Fibroblast of skin of right quadriceps (primary cell): ENCODE results near the gene SZT2.
"Not testable (repeated sequence)": the region's sequence is repeated elsewhere in the genome, so short reads cannot be mapped to it uniquely, and the experiment has no call there.

ENCODE experiments used
- DNase-seq: peaks from one replicate; pipeline ENCODE4 v3.0.0-alpha.2; 2013

The SZT2 gene

DNA sequence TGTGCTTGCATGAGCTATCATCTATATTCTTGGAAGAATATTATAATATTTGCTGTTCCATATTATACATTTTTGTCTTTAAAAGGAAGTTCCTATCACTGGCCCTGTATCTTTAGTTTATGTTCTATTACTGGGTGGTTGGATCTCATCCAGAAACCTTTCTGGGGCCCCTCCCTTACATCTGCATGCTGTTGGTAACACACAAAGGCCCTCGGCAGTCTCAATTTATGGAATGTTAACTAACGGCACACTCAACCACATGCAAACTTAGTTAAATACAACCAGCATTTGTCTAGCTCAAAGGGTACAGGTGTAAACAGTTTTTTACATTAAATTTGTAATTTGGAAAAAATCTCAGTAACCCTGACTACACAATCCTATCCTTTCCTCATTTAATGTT is 73.8 kb downstream of the SZT2 start:
- peak; percentile 28 for DNase-seq

GRCh38 chr1:43464681-43465504 is 75.2 kb downstream of the SZT2 start:
- DNase-seq, result peak; percentile 40

GRCh38 chr1:43465505-43466067 is 75.9 kb downstream of the SZT2 start:
- DNase-seq, result no peak

DNA sequence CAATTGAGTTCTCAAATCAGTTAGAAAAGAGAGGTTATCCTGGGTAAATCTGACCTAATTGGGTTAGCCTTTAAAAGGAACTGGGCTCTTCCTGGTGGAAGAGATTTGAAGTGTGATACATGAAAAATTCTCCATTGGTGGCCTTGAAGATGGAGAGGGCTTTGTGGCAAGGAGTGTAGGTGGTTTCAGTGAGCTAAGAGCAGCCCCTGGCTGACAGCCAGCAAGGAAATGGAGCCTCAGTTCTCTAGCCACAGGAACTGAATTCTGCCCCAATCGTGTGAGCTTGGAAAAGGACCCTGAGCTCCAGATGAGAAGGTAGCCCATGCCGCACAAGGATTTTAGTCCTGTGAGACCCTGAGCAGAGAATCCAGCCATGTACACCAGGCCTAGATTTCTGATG is 76.7 kb downstream of the SZT2 start:
- peak; percentile 40 for DNase-seq

- DNase-seq, result no peak
Measured at GRCh38 chr1:43468414-43468813, 78.7 kb downstream of the SZT2 start.

DNA sequence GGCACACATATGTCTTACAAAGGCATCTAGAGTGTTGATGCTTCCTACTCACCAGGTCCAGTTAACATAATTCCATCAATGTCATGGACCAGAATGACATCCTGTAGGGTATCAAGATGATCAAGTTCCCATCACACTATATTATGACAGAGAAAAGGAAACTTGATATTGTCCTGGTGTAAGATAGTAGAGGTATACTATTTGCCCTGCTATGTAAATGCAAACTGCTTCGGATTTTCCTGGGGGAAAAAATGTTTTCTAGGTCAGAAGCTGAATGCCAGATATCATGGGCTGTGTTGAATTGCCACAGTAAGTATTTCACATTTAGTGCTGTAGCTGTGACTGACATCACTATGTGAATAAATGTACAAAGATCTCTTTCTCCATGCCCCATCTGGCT is 80.2 kb downstream of the SZT2 start:
- DNase-seq, result no peak

GRCh38 chr1:43472087-43472462 is 82.4 kb downstream of the SZT2 start:
- no peak for DNase-seq

DNA sequence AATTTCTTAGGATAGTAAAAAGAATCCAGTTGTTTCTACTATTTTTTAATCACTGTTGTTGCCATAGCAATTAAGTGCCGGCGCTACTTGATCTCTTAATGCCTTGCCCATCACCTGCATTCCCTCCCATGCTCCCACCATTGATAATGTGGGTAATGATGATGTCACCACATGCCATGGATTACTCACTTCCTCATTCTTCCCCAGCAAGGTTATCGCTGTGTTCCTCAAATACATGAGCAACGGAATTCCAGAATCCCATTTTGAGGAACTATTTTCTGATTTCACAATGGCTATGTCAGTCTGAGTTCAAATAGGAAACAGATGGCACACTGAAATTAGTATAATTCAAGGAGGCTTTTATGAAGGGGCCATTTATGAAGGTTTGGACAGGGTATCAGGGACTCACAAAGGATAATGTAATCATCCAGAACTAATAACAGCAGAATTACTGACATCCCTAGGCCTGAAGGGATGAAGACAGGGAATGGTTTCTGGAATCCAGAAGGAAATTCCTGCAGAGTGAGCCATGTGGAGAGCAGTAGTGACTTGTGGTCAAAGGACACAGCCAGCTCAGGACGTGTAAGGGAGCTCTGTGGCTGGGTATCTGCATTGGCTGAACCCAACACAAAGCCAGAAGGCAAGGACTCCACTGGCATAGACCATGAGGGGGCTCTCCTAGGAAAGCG is 82.9 kb downstream of the SZT2 start:
- DNase-seq, result peak; percentile 97

DNA sequence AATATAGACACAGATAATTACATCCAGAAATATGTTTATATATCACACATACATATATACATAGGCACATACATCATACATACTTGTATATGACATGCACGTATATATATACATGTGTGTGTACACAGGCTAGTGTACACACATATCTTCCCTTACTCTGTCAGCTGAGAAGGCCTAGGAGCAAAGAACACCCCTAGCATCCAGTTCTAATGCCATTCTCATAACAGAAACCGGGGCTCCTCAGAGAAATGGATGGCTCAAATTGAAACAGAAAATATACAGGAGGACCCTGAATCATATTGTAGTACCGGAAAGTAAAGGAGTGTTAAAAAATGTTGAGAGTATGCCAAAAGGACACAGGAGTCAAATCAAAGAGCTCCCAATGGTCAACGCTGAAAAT is 83.8 kb downstream of the SZT2 start:
- DNase-seq, result no peak

DNA sequence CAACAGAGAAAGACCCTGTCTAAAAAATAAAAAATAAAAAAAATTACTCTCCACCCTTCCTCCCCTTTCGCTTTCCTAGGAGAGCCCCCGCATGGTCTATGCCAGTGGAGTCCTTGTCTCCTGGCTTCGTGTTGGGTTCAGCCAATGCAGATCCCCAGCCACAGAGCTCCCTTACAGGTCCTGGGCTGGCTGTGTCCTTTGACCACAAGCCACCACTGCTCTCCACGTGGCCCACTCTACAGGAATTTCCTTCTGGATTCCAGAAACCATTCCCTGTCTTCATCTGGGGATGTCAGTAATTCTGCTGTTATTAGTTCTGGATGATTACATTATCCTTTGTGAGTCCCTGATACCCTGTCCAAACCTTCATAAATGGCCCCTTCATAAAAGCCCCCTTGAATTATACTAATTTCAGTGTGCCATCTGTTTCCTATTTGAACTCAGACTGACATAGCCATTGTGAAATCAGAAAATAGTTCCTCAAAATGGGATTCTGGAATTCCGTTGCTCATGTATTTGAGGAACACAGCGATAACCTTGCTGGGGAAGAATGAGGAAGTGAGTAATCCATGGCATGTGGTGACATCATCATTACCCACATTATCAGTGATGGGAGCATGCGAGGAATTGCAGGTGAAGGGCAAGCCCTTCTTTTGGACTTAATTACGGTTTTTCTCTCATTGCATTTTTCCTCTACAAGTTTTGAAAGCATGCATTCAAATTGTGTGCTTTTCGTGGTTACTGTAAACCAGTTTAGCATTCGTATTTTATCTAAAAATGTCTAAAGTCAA is 86.1 kb downstream of the SZT2 start:
- DNase-seq, result peak; percentile 83

DNA sequence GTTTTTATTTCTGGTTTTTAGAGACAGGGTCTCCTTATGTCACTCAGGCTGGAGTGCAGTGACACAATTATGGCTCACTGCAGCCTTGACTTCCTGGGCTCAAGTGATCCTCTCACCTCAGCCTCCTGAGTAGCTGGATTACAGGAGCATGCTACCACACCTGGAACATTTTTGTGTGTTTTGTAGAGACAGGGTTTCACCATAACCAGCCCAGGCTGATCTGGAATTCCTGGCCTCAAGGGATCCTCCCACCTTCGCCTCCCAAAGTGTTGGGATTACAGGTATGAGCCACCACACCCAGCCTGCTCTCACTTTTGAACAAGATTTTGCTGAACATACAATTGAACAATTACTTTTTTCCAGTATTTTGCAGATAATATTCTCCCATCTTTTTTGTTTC is 88.0 kb downstream of the SZT2 start:
- no peak for DNase-seq

- DNase-seq, result no peak
Measured at GRCh38 chr1:43479414-43479813, 89.7 kb downstream of the SZT2 start.

DNA sequence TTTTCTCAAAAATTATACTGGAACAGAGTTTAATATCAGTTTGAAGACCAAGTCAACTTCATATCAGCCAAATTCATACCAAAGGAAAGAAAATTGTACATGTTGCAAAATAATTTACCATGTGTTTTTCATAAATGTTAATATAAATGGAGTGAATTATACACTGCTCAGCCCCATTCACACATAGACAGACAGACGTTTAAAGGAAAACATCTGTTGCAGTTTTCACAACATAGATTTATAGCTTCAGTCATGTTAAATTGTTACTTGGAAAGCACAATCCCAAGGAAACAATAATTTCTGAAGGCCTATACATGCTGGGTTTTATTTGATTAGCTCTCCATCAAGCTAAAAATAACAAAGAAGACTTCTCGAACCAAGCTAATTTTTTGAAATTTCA is 91.8 kb downstream of the SZT2 start:
- DNase-seq, result peak; percentile 55

GRCh38 chr1:43482215-43482614 is 92.5 kb downstream of the SZT2 start:
- DNase-seq, result no peak

GRCh38 chr1:43484367-43484766 is 94.7 kb downstream of the SZT2 start:
- peak; percentile 32 for DNase-seq

DNA sequence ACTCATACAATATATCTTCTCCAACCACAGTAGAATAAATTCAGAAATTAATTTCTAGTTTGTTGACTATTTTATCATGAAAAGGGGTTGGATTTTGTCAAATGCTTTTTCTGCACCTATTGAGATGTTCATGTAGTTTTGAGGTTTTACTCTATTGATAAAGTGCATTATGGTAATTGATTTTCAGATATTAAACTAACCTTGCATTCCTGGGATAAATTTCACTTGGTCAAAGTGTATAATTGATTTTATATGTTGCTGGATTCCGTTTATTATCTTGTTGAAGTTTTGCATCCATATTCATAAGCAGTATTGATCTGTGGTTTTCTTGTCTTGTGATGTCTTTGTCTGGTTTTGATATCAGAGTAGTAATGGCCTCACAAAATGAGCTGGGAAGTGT is 98.5 kb downstream of the SZT2 start:
- DNase-seq, result no peak

- DNase-seq, result no peak
Measured at GRCh38 chr1:43491061-43491460, 101.4 kb downstream of the SZT2 start.

- no peak for DNase-seq
Measured at GRCh38 chr1:43492826-43493225, 103.1 kb downstream of the SZT2 start.

- DNase-seq, result peak; percentile 25
Measured at GRCh38 chr1:43493661-43494450, 104.2 kb downstream of the SZT2 start.

DNA sequence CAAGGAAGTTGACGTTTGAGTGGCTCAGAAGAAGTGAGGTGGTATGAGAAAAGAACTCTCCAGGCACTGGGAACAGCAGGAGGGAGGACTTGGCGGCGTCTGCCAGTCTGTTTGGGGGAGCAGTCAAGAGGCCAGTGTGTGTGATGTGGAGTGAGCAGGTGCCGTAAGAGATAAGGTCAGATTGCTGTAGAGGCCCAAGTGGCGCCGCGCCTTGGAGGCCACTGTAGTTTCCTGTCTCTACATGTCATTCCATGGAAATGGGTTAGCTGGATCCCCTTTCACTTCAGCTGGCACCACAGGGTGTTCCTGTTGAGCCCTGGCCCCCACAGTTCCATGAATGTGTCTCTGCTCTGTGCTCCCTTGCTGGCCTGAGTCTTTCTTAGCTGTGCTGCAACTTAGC is 105.5 kb downstream of the SZT2 start:
- no peak for DNase-seq

GRCh38 chr1:43499898-43500297 is 110.2 kb downstream of the SZT2 start:
- no peak for DNase-seq

DNA sequence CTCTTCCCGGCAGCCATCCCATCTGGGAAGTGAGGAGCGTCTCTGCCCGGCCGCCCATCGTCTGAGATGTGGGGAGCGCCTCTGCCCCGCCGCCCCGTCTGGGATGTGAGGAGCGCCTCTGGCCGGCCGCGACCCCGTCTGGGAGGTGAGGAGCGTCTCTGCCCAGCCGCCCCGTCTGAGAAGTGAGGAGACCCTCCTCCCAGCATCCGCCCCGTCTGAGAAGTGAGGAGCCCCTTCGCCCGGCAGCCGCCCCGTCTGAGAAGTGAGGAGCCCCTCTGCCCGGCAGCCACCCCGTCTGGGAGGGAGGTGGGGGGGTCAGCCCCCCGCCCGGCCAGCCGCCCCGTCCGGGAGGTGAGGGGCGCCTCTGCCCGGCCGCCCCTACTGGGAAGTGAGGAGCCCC is 112.1 kb downstream of the SZT2 start:
- not testable (repeated sequence) for DNase-seq

GRCh38 chr1:43503534-43503933 is 113.8 kb downstream of the SZT2 start:
- no peak for DNase-seq
